GM19193 (cell line): ENCODE data around the gene WIPI1.

Experiments
- POLR2A ChIP-seq: IDR thresholded peaks from 4 replicates; pipeline ENCODE4 v1.6.1; 2011; ENCODE audit not compliant: insufficient read depth, insufficient read length; ENCODE audit errors: extremely low read depth

WIPI1 gene

GRCh38 chr17:68457168-68457538, at the start of gene WIPI1:
Gene WIPI1 (minus strand): TSS chr17:68457496. CDS start chr17:68457421, 75 bp downstream.
- peak; percentile 9 for TF ChIP-seq POLR2A

- no peak for TF ChIP-seq POLR2A
These were observed 48.7 kb upstream of the WIPI1 start for GRCh38 chr17:68505951-68506350.

- no peak for TF ChIP-seq POLR2A
These were observed 43.8 kb upstream of the WIPI1 start for GRCh38 chr17:68501074-68501473.

GRCh38 chr17:68499587-68499986, 42.3 kb upstream of the WIPI1 start:
- TF ChIP-seq POLR2A, result no peak

- no peak for TF ChIP-seq POLR2A
These were observed 41.4 kb upstream of the WIPI1 start for GRCh38 chr17:68498479-68499326.

- no peak for TF ChIP-seq POLR2A
These were observed 40.6 kb upstream of the WIPI1 start for GRCh38 chr17:68497885-68498319.

- TF ChIP-seq POLR2A, result no peak
These were observed 37.8 kb upstream of the WIPI1 start for GRCh38 chr17:68495081-68495480.

- no peak for TF ChIP-seq POLR2A
These were observed 34.3 kb upstream of the WIPI1 start for GRCh38 chr17:68491381-68492231.

GRCh38 chr17:68489919-68490318, 32.6 kb upstream of the WIPI1 start:
- TF ChIP-seq POLR2A, result no peak

GRCh38 chr17:68484458-68484857, 27.2 kb upstream of the WIPI1 start:
- TF ChIP-seq POLR2A, result no peak

- no peak for TF ChIP-seq POLR2A
These were observed 25.3 kb upstream of the WIPI1 start for GRCh38 chr17:68482576-68483041.

- TF ChIP-seq POLR2A, result no peak
These were observed 23.6 kb upstream of the WIPI1 start for GRCh38 chr17:68480885-68481284.

GRCh38 chr17:68470961-68471360, 13.7 kb upstream of the WIPI1 start:
- TF ChIP-seq POLR2A, result no peak

- TF ChIP-seq POLR2A, result no peak
These were observed 11.5 kb upstream of the WIPI1 start for GRCh38 chr17:68468788-68469187.

GRCh38 chr17:68468334-68468733, 11.0 kb upstream of the WIPI1 start:
- no peak for TF ChIP-seq POLR2A
